GM18526 (cell line): ENCODE measurements around the gene CD6.
A peak's percentile ranks its signal among the peaks of the same experiment; 100 is the strongest.

Source experiments
- POLR2A ChIP-seq: IDR thresholded peaks from 3 replicates; pipeline ENCODE4 v1.6.1; 2011; ENCODE audit not compliant: insufficient read length; ENCODE audit errors: extremely low read depth

CD6 gene

DNA sequence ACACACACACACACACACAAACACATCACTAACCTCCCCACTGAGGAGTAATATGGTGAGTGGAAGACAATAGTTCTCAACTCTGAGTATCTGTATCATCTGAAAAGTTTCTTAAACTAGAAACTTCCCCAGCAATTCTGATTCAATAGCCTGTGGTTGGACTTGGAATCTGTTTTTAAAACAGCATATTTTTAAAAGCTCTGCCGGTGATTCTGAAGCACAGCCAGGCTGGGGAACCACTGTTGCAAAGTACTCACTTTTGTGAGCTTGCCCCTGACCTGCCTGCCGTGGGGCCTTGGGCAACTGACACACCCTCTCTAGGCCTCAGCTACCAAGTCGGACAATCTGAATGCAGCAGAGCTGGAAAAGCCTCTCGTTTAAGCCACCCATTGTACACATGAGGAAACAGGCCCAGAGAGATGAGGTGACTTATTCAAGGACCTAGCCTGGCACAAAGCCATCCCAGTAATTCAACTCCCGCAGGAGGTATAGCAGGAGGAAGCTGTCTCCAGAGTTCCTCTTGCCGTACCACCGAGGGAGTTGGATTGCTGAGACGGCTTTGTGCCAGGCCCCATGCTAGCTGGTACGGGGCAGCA is 28.4 kb upstream of the CD6 start:
- TF ChIP-seq POLR2A = no peak

DNA sequence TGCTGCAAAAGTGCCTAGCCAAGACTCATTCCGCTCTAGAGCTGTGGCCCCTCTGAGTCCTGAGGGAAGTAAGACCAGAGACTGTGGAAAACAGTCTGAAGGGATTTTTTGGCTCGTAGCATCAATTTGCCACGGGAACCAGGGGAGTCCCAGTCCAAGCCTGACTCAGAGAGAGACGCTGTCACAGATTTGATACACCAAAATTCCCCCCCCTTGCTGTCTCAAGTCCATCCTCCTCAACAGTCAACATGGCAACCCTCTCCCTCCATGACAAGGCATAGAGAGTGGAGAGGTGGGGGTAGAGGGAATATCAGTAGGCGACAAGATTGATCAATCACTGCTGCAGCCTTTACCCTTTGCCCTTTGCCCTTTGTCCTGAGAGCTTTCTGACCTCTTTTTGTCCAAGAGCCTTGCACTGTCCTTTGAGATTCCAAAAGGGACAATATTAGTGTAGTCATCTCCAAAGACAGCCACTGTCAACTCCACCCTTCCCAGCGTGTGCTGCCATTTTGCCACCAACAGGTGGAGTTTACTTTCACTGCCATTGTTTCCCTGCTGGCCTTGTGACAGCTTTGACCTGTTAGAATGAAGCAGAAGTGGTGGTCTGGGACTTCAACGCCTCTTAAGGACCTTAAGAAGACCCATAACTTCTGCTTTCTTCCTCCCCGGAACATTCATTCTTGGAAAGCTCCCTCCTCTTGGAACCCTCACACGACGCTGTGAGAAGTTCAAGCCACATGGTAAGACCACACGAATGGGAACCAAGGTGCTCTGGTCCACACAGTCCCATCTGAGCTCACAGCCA is 26.8 kb upstream of the CD6 start:
- no peak for TF ChIP-seq POLR2A

DNA sequence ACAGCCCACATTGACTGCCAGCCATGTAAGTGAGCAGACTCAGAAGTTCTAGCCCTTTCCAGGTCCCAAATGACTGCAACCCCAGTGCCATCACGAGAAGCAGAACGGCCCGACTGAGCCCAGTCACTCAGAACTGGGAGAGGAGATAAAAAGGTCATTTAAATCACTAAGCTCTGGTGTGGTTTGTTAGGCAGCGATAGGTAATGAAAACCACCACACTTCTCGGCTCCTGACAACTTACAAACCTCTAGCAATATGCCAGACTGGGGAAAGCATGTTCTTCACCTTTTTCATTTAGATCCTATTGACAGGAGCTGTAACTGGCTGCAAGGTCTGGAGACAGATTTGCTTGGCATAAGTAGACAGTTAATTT is 26.2 kb upstream of the CD6 start:
- no peak for TF ChIP-seq POLR2A

DNA sequence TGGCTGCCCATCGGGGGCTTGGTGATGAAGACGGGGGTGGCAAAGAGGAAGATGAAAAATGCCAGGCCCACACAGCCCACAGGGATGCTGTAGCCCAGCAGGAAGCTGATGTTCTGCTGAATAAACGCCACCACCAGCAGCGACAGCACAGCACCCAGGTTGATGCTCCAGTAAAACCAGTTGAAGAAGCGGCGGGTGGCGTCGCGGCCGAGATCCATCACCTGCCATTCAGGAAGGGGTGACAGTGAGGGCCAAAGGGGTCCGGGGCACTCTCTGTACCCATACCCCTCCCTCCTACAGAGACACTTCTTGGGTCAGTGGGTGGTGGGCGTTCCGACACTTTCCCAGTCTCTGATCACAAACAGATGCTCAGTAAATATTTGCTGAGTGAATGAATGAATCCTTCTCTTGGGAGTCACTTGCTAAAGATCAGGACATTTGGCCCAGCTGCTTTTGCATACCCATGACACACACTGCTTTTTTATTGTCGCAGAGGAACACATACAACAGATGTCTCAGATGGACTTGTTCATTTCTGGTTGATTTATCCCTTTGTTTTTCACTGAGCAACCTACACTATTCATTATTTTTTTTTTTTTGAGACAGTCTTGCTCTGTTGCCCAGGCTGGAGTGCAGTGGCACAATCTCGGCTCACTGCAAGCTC is 24.7 kb upstream of the CD6 start:
- TF ChIP-seq POLR2A = no peak

DNA sequence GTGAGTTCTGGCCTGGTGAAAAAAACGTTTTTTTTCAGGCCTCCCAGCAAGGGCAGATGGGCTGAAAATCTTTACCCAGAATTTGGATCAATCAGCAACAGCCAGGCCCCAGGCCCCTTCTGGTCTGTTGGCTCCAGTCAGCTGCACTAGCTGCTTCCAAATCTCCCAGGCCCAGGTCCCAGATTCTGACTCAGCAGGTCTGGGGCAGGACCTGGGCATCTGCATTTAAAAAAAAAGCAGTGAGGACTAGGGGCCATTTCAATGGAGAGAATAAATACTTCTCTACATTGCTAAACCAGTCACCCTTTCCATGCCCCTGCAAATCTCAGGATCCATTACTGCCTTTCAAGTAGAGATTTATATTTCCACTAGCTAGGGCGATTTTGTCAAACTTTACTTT is 23.8 kb upstream of the CD6 start:
- TF ChIP-seq POLR2A = no peak

DNA sequence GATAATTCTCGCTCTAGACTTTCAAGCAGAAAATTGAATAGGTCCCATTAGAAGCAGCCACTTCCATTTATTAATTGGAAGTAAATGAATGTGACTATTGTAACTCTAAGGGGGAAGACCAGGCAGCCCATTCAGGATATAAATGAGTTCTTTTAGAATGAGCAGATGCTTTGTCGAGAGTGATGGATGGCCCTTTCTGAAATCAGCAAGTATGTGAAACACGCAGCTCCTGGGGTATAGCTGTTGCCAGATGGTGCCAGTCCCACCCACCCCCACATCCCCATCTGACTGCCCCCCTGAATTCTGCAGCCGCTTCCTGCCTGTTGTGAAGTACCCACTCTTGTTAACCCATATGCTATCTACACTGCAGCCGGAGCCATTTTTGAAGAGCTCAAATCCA is 23.2 kb upstream of the CD6 start:
- TF ChIP-seq POLR2A = no peak

DNA sequence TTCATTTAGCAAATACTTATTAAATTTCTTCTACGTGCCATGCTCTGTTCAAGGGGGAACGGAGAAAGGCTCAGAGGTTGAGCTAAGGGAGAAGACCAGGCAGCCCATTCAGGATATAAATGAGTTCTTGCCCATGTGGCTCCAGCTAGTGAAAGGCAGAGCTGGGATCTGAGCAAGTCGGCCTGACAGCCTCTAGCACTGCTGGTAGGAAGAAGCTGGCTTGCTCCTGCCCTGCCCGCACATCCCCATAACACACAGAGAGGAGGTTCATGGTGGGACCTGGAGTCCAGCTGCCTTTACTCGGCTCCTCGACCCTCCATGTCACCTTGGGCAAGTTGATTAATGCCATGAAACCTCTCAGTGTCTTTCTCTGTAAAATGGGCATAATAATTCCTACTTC is 21.5 kb upstream of the CD6 start:
- TF ChIP-seq POLR2A = no peak

DNA sequence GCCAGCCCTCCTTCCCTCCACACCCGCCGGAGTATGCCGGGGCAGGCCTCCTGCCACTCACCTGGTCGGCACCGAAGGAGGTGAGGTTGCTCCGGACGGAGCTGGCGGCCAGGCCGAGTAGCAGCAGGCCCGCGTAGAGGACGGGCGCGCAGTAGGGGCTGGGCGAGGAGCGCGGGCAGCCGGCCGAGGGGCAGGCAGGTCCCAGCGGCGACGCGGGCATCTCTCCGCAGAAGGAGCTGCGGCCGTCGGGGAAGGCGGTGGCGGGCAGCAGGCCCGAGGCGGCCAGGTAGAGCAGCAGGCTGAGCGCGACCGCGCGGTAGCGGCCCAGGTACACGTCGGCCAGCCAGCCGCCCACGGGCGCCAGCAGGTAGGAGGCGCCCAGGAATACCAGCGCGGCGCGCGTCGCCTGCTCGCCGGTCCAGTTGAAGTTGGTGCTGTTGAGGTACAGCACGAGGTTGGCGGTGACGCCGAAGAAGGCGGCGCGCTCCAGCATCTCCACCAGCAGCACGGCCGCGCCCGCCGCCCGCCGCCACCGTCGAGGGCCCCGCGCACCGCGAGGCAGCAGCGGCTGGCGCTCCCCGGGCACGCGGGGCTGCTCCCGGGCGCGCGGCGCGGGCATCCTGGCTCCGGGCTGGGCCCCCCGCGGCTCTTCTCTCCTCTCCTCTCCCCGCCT is 20.4 kb upstream of the CD6 start:
- TF ChIP-seq POLR2A = peak; percentile 20

DNA sequence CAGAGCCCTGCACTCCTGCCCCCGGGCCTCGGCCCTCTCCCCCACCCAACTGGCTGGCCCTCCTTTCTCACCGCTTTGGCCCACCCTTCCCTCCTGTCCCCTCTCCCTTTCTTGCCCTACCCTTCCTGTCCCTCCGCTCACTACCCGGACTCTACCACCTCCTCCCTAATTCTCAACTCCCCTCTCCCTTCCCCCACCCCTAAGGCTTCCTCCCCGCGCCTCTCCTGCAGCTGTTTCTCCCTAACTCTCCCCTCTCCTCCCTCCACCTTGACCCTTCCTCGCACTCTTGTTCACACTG is 19.9 kb upstream of the CD6 start:
- no peak for TF ChIP-seq POLR2A

DNA sequence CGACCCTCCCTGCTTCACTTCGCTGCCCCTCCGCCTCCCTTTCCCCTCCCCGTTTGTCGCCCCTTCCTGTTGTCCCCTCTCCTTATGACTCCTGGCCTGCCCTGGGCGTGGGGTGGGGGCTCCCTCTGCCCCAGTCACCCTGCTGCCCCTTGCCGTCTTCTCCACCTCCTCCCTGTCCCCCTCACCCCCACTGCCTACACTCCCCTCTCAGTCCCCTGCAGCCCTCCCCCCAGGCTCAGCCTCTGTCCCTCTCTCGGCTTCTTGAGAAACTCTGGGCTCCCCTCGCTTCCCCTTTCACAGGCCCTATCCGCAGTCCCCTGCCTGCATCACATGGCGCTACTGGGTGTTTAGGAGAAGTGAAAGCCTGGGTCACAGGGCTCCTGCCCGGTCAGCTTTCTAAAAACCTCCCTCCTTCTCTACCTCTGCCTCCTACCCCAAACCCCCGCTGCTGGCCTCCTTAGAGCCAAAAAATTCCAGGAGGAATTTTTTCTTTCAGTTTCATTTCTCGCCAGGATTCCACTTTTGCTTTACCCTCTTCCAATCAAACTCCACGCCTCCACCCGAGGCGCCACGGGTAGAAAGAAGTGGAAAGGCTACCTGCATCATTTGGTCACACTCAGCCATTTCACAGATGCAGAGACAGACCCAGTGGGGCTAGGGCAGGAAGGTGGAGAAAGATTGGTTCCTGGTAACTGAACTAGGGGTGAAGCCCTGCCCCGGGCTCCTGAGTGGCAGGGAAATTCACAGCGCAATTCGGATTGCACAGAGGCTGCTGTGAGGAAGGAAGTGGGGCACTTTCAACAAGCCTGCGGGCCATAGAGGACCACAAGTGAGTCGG is 19.4 kb upstream of the CD6 start, which contains the start of gene SLC15A3:
Gene SLC15A3, minus strand, starts transcription at position 273 of the 838 bp plus-strand sequence. CDS start 625 bp downstream, outside the sequence.
- TF ChIP-seq POLR2A = peak; percentile 55

DNA sequence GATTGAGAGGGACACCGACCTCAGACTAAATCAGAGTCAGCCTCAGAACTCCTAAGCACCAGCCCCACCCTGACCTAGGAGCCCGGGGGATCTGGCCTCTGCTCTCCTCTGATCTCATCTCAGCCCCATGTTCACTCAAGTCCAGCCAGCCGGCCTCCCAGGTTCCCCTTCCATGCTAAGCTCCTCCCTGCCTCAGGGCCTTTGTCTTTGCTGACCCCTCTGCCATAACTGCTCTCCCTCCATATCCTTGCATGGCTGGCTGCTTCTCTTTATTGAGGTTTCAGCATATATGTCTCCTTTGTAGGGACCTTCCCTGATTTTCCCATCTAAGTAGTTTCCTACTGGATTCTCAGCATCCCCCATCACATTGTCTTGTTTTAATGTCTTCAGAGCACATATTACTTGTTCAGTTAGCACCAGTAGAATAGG is 18.7 kb upstream of the CD6 start:
- no peak for TF ChIP-seq POLR2A

DNA sequence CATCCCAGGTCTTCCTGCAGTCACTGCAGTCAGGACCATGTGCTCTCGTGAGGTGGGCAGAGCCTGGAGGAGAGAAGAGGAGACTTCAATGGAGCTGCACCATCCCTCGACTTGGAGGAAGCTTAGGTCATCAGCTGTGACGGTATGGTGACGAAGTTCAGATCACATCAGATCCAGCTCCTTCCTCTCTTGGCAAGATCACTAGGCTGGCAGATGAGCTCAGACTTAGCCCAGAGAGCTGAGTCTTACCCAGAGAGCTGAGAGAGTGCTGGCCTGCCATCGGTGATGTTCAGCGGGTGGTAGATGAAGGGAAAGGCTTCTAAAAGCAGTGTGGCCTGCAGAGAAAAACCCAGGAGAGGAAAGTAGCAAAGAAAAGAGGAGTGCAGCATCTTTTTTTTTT is 17.7 kb upstream of the CD6 start:
- TF ChIP-seq POLR2A = no peak

DNA sequence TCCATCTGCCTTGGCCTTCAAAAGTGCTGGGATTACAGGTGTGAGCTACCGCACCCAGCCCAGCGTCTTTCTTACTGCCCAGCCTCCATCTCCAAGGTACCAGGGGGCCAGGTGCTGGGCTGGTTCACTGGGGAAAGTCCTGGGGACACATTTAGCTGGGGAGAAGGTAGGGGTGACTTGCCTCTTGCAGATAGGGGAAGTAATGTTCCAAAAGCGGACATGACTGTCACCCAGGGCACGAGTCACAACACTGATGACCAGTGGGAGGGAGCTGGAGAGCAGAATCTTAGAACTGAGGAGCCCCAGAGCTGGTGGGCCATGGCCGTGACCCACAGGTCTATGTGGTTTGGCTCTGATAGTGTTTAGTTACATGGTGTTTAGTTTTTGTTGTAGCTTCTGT is 17.1 kb upstream of the CD6 start:
- TF ChIP-seq POLR2A = no peak

DNA sequence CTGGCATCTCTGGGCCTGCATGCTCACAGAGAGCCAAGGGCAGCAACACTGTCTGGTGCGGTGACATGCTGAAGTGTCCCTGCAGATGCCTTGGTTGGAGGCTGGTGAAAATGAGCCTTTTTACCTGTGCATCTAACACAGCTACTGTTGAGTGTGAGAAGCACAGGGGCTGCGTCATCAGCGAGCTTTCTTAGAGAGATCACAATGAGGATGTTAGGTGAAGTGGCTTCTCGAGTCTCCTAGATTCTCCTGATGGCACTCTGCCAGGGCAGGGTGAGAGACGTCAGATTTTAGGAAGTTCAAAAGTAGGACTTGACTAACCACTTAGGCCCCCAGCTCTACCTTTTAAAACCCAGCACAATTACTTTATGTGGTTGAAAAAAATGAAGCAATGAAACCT is 15.9 kb upstream of the CD6 start:
- no peak for TF ChIP-seq POLR2A

DNA sequence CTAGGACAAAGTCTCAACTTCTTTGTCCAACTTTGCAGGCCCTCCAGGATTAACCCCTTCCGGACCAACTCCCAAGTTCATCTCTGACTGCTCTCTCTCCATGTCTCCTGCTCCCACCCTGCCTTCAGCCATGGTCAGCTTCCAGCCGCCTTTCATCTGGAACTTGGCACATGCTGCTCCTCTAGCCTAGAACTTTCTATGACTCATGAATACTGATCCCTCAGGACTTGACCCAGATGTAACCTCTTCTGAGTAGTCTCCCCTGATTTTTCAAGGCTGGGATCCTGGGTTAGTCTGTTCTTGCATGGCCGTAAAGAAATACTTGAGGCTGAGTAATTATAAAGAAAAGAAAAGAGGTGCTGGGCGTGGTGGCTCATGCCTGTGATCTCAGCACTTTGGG is 14.3 kb upstream of the CD6 start:
- no peak for TF ChIP-seq POLR2A

DNA sequence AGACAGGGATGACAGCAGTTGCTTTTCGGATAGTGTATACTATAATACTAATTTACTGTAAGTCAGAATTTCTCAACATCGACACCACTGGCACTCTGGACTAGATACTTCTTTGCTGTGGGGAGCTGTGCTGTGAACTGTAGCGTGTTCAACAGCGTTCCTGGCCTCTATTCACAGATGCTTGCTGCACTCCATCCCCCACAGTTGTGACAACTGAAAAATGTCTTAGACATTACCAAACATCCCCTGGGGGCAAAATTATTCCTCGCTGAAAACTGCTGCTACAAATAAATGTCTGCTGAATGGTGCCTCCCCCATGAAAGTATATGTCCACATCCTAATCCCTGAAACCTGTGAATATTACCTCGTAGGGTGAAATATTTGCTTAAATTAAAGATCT is 12.0 kb upstream of the CD6 start:
- TF ChIP-seq POLR2A = no peak

DNA sequence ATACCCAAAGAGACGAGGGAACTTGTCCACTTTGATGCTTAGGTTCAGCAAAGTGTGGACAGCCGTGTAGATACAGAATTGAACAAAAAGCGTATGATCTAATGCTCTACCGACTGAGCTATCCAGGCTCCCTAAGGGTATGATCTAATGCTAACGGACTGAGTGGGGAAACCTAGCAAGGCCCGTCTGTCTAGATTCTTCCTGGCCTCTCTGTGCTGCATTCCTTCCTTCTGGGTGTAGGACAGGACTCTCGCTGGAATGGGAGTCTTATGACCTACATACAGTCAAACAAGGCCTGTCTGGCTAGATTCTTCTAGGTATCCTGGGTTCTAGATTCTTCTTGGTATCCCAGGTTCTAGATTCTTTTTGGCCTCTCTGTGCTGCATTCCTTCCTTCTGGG is 11.1 kb upstream of the CD6 start:
- no peak for TF ChIP-seq POLR2A
